ENCODE measurements around the gene FAM241B. TPM values are rescaled to one million over a fixed set of nuclear protein-coding genes. Genes with fewer than 3 reads are reported as not detected.

FAM241B gene
- polyA plus RNA-seq, 1 donor (not counting 4 experiments of a cell fraction or from before 2014, with no cell fraction given): 7.9 TPM

DNA sequence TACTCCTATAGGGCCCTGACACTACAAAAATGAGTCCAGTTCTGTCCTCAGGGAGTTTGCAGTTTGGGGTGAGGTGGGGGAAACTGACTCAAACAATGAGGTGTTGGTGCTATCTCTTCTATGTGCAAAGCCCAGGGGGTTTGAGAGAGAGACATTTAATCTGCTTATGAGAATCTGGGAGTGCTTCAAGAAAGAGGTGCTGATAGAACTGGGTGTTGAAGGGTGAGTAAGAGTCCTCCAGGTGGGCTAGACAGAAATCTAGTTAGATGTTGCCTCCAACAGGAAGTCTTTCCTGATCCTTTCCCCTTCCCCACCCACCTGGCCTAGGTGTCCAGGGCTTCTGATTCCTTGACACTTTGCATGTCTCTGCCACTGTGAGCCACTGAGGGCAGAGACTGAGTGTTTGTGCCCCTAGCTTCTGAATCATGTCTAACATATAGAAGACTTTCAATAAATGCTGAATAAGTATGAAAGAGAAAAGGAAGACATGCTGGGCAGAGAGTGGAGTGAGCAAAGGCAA is 53.0 kb downstream of the FAM241B start:
- Histone ChIP-seq H3K9me3 (ENCODE audit: control insufficient read depth, low read depth, low read length) (no peaks in the 10 kb centered on the region), H4K20me1 (ENCODE audit: control insufficient read depth, extremely low read depth, insufficient read depth, low read length) (no peaks in the 10 kb centered on the region), H3K4me3 (ENCODE audit: control insufficient read depth in 2 of 3, extremely low read depth in 1 of 3, insufficient read depth in 2 of 3, low read depth in 1 of 3, low read length in 3 of 3) (no peak overlapping the region), H3K27me3 (ENCODE audit: control insufficient read depth, extremely low read depth, insufficient read depth, low read length) (peaks cover 42% of the 10 kb centered on the region), H3K9ac (ENCODE audit: control insufficient read depth, extremely low read depth, insufficient read depth, low read length) (no peak overlapping the region), H2AFZ (ENCODE audit: control insufficient read depth, low read length) (no peak overlapping the region), H3K27ac (ENCODE audit: control insufficient read depth, insufficient read depth, low read length) (no peak overlapping the region), H3K9me1 (ENCODE audit: control insufficient read depth, extremely low read depth, insufficient read depth, low read length) (no peaks in the 10 kb centered on the region), H3K36me3 (ENCODE audit: control insufficient read depth in 2 of 2, extremely low read depth in 1 of 2, insufficient read depth in 2 of 2, low read length in 2 of 2) (no peaks in the 10 kb centered on the region), H3K79me2 (ENCODE audit: control insufficient read depth, insufficient read depth, low read length) (no peaks in the 10 kb centered on the region), H3K4me1 (ENCODE audit: control insufficient read depth, extremely low read depth, insufficient read depth, low read length) (peaks cover 21% of the 10 kb centered on the region), H3K4me2 (ENCODE audit: control insufficient read depth, extremely low read depth, insufficient read depth, low read depth, low read length) (no peak overlapping the region)
- FAIRE-seq (no peak), DNase-seq (ENCODE audit: low read depth, low spot score) (no peak)
- TF ChIP-seq EZH2 (IDR thresholded peaks at IDR 0.05; ENCODE audit: low read length): no peak
- TF ChIP-seq, protein P1, sequence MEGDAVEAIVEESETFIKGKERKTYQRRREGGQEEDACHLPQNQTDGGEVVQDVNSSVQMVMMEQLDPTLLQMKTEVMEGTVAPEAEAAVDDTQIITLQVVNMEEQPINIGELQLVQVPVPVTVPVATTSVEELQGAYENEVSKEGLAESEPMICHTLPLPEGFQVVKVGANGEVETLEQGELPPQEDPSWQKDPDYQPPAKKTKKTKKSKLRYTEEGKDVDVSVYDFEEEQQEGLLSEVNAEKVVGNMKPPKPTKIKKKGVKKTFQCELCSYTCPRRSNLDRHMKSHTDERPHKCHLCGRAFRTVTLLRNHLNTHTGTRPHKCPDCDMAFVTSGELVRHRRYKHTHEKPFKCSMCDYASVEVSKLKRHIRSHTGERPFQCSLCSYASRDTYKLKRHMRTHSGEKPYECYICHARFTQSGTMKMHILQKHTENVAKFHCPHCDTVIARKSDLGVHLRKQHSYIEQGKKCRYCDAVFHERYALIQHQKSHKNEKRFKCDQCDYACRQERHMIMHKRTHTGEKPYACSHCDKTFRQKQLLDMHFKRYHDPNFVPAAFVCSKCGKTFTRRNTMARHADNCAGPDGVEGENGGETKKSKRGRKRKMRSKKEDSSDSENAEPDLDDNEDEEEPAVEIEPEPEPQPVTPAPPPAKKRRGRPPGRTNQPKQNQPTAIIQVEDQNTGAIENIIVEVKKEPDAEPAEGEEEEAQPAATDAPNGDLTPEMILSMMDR (optimal IDR thresholded peaks at IDR 0.05 in 1 of 3, IDR thresholded peaks at IDR 0.05 in 1 of 3, conservative IDR thresholded peaks at IDR 0.05 in 1 of 3; ENCODE audit: extremely low read depth in 1 of 3, insufficient read depth in 2 of 3, low read length in 3 of 3): no peak
- dilution Hi-C loops (cut with MboI; ENCODE audit: extremely low pct_ligation_motif_present, low sequenced_read_pairs): no loop called here

Other genes starting within 250 kb of the FAM241B start
- gene TACR2, start 213.3 kb upstream of the FAM241B start, polyA plus RNA-seq: 0.05 to 0.11 TPM (median 0.07 TPM) in 3 replicates
- 2.1 to 3.5 TPM (median 2.2 TPM) in 3 replicates for gene TSPAN15, start 178.8 kb upstream of the FAM241B start, polyA plus RNA-seq
- gene NEUROG3, start 56.8 kb upstream of the FAM241B start, polyA plus RNA-seq: not detected in 3 replicates
- 0.89 to 3.2 TPM (median 1.5 TPM) in 3 replicates for gene COL13A1, start 171.7 kb downstream of the FAM241B start, polyA plus RNA-seq